HG03108 (cell line): ENCODE measurements around the gene PARP1.

Experiments used
- ATAC-seq: cut with Tn5 transposase; IDR thresholded peaks from one replicate; pipeline ENCODE4 v1.9.1; 2021; ENCODE audit warnings: moderate library complexity; ENCODE audit not compliant: unreplicated experiment

PARP1 gene

GRCh38 chr1:226407199-226407496 lies 745 bp downstream of the PARP1 start:
- ATAC-seq = no peak

GRCh38 chr1:226406401-226406881 lies 1.5 kb downstream of the PARP1 start:
- ATAC-seq = peak; percentile 21

GRCh38 chr1:226405411-226405988 lies 2.4 kb downstream of the PARP1 start:
- ATAC-seq = peak; percentile 26

GRCh38 chr1:226404904-226405222 lies 3.0 kb downstream of the PARP1 start:
- ATAC-seq = no peak

DNA sequence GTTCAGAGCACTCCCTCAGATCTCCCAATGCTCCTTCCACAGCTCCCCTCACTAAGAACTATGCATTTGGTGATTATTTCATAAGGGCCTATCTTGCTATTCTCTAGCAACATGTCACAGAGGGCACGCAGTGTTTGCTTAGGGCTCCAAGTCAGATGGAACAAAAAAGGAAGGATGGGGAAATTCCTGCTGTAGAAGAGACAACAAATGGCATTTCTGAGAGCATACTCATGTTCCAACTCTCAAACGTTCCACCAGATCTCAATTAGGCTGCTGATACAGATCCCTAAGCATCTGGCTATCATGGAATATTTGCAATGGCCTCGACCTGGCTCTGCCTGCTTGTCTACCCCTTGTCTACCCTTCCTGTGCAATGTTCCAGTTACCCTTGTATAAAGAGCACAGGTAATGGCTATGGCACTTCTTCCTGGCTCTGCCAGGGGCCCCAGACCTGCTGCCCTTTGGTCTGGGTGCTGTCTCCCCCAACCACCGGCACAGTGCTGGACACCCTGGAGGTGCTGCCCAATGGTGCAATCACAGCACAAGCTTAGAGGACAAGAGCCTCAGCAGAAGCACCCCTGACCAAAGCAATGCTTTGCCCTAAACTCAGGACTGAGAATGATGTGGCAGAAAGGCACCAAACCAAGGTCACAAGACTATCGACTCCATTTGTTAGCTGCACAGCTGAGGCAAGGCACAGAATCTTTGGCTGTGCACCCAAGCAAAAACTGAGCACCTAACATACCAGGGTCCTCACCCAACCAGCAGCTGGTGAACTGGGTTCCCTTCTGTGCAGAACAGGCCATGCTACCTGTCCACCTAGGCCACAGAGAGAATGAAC lies 3.6 kb downstream of the PARP1 start:
- ATAC-seq = no peak

DNA sequence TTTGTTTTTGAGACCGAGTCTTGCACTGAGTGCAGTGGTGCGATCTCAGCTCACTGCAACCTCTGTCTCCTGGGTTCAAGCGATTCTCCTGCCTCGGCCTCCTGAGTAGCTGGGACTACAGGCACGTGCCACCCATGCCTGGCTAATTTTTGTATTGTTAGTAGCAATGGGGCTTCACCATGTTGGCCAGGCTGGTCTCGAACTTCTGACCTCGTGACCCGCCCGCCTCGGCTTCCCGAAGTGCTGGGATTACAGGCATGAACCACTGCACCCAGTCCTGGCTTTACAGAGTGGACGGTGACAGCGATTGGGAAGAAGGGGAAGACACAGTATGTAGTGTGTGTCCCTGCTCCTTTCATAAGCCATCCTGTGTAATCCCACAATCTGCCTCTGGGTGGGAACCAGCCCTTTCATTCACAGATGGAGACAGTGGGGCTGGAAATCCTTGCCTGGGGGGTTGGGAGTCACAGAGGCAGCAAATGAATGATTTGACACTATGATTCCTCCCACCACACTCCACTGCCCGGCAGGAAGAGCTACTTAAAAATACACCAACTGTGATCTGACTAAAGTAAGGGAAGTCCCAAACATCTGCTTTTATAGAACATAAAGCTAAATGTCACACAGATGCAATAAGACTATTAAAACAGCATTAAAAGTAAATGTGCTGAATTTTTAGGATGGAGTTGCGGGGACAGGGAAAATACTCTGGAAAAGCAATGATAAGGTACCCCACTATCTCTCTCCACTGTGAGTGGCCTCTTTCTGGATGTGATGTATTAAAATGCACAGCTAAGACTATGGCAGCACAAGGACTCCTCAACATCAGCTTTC lies 4.5 kb downstream of the PARP1 start:
- ATAC-seq = no peak

DNA sequence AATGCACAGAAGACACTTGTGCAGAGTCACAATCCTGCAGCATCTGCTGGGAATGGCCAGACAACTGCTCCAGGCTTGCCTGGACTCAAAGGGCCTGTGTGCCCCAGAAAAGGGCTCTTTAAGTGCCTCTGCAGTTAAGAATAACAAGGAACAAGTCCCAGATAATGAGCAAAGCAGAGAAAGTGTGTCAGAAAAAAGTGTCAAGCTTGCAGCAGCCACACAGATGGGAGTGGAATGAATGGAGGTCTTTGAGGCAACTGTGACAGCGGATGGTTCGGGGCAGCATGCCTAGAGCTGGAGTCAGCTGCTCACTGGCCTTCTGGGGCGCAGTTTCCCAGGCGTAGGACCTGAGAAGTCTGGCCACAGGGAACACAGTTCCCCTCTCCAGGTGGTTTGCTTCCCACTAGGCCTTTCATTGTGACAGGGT lies 5.1 kb downstream of the PARP1 start:
- ATAC-seq = no peak

DNA sequence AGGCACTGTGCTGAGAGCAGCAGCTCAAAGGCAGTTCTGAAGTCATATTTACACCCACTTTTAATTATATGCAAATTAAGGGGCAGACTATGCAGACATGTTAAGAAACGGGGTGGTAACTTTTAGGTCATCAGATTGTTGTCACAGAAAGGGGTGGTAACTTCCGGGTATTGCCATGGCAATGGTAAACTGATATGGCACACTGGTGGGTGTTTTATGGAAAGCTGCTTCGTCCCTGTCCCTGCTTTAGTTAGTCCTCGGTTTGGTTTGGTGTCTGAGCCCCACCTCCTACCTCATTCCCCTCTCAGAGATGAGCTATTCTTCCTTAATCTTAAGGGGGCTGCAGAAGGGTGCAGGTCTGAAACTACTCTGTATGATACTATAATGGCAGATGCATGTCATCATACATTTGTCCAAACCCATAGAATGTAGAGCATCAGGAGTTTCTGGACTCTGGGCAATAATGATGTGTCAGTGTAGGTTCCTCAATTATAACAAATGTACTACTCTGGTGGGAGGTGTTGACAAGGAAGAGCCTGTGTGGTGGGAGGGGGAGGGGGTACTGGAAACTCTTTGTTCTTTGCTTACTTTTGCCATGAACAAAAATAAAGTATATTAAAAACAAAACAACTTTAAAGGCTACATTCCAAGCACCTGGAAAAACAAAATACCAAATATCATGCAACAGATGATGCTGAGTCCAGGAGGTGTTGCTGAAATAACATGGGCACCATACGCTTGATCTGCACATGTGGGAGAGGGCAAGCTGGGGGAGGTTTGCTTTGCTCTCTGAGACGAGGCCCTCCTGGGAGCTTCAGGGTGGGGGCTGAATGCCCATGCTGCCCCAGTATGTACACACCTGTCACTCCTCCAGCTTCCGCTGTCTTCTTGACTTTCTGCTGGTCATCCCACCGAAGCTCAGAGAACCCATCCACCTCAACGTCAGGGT lies 6.3 kb downstream of the PARP1 start:
- no peak for ATAC-seq

DNA sequence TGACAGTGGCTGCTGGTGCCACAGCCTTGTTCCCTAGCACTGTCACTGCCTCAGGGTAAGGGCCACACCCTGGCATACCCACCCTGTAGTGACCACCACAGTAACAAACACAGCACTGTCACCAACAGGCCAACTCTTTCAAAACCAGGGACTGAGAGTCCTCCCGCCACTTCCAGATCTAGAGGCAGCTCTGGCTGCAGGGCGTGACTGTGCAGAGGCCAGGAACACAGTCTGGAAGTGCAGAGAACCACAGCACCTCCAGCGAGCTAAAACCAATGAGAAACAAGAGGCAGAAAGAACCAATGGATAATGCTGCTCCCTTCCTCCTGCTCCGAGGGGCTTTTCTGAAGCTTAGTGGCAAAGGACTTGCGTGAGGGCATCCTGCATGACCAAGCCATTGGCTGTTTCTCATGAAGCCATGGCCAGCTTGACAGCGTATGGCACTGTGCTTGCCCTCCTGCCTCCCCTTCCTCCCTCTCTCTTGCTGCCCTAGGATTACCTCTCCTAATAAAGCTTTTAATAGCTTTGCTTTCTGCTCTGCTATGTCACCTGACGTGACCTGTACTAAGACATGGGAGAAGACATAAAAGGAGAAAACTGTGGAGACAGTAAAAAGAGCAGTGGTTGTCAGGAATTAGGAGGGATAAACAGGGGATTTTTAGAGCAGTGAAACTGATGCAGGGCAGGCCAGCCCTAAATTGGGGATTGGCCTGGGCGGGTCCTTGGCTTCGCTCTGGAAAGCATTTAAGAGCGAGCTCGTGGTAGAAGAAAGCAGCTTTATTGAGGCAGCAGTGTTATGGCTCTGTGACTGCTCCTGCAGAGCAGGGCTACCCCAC lies 7.2 kb downstream of the PARP1 start:
- no peak for ATAC-seq

DNA sequence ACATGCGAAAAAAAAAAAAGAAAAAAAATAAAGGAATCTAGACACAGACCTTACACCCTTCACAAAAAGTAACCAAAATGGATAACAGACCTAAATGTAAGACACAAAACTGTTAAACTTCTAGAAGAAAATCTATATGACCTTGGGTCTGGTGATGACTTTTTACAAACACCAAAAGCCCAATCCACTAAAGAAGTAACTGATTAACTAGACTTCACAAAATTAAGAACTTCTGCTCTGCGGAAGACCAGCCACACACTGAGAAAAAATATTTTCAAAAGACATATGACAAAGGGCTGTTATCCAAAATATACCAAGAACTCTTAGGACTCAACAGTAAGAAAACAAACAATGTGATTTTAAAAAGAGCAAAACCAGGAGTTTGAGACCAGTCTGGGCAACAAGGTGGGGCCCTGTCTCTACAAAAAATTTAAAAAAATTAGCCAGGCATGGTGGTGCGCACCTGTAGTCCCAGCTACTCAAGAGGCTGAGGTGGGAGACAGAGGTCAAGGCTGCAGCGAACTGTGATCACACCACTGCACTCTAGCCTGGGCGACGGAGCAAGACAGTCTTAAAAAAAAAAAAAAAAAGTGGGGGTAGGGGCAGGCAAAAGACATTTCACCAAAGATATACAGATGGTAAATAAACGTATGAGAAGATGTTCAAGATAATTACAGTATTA lies 9.8 kb downstream of the PARP1 start:
- no peak for ATAC-seq

GRCh38 chr1:226397011-226397926 lies 10.6 kb downstream of the PARP1 start:
- ATAC-seq = no peak

DNA sequence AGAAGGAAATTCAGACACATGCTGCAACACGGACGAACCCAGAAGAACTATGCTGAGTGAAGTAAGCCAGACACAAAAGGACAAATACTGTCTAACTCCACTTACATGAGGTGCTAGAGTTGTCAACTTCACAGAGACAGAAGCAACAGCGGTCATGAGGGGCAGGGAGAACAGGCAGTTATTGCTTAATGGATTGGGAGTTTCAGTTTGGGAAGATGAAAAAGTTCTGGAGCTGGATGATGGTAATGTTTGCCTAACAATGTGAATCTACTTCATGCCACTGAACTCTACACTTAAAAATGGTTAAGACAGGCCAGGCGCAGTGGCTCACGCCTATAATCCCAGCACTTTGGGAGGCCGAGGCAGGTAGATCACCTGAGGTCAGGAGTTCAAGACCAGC lies 12.1 kb downstream of the PARP1 start:
- no peak for ATAC-seq

GRCh38 chr1:226394462-226394861 lies 13.4 kb downstream of the PARP1 start:
- ATAC-seq = no peak

- no peak for ATAC-seq
These were observed 17.2 kb downstream of the PARP1 start for GRCh38 chr1:226390681-226391080.

DNA sequence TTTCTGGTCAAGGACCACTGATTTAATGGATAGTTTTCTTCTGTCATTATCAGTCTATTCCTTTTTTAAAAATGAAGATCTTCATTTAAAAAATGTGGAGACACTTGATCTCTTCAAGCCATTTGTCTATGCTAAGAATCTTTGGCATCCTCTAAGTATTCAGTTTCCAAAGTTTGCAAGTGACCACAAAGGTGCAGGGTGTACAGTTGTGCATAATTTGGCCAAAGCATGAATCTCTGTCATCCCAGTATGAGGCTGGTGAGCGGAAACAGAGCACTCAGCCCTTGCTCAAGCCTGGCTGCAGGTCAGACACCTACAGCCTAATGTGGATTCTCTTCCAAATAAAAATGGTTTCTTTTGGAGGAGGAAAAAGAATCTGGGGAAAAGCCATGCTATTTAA lies 19.8 kb downstream of the PARP1 start:
- ATAC-seq = no peak

- no peak for ATAC-seq
These were observed 23.2 kb downstream of the PARP1 start for GRCh38 chr1:226384717-226385116.

DNA sequence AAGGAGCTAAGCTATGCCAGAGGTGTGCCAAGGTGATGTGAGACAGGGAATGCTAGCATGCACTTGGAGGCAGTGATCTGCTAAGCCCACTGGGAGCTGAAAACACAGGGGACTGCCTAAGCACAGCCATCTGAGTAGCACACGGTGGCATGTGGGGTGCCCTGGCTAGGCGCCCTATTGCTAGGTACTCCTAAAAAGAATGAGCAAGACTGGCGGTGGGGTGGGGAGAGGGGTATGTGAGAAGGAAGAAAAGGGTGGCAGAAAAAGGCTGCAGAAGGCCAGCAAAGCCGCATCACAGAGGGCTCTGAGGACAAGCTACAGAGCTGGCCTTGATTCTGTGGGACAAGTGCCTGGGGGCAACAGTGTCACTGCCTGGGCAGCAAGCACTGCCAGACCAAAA lies 23.9 kb downstream of the PARP1 start:
- no peak for ATAC-seq

DNA sequence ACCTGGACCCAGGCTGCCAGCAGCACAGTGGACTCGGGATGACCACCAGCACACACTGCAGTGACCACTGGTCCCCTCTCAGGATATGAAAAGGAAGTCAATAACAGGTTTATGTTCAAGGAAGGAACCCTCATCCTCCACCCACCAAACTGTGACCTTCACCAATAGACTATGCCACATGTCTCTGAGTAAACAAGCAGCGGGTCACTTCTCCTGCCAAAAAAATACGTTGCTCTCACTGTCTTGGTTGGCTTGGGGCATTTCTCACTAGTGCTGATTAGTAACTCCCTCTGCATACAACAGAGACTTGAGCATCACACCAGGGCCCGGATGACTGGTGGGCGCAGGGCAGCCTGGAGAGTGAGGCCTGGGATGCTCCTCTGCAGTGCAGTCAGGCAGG lies 25.9 kb downstream of the PARP1 start:
- no peak for ATAC-seq
